SU-DHL-6 (cell line): Measurements from ENCODE around the gene ZNF592.

Source experiments
- H2AFZ ChIP-seq: fragments of 200-600 bp; sonication (generic); 2 replicates; pipeline ENCODE4 v1.6.1; 2014; ENCODE audit warnings: low read depth, mild to moderate bottlenecking, moderate library complexity, mixed read lengths, antibody characterized with exemption, low read length; ENCODE audit not compliant: severe bottlenecking
- H3F3A ChIP-seq: fragments of 200-600 bp; shearing (Covaris generic); 2 replicates; pipeline ENCODE4 v1.6.0; 2016; ENCODE audit warnings: antibody characterized with exemption, mild to moderate bottlenecking; ENCODE audit not compliant: insufficient read depth
- H3K27ac ChIP-seq: fragments of 200-600 bp; sonication (generic); 2 replicates; pipeline ENCODE4 v1.5.1; 2016; ENCODE audit warnings: low read depth, mild to moderate bottlenecking, low read length, moderate library complexity, mixed read lengths
- H3K27me3 ChIP-seq: fragments of 200-600 bp; sonication (generic), shearing (Covaris generic); 2 replicates; pipeline ENCODE4 v1.6.0; 2014; ENCODE audit warnings: mild to moderate bottlenecking, low read length
- H3K36me3 ChIP-seq: fragments of 200-600 bp; sonication (generic); 2 replicates; pipeline ENCODE4 v1.6.1; 2014; ENCODE audit warnings: mild to moderate bottlenecking, low read length, mixed read lengths
- H3K4me2 ChIP-seq: fragments of 300-600, 200-600 bp; shearing (Covaris generic), sonication (generic); 2 replicates; pipeline ENCODE4 v1.6.0; 2014; ENCODE audit warnings: low read length, low read depth, mild to moderate bottlenecking; ENCODE audit not compliant: poor library complexity, severe bottlenecking
- H3K4me3 ChIP-seq: fragments of 200-600 bp; sonication (generic); 2 replicates; pipeline ENCODE4 v1.5.1; 2014; ENCODE audit warnings: antibody characterized with exemption, low read length, mild to moderate bottlenecking, mixed read lengths; ENCODE audit not compliant: insufficient read depth, poor library complexity, severe bottlenecking
- H3K79me2 ChIP-seq: fragments of 200-600 bp; sonication (generic); 2 replicates; pipeline ENCODE4 v1.6.1; 2014; ENCODE audit warnings: mild to moderate bottlenecking, low read length, moderate library complexity; ENCODE audit not compliant: insufficient read depth
- H3K9ac ChIP-seq: fragments of 200-600 bp; sonication (generic); 2 replicates; pipeline ENCODE4 v1.7.0; 2014; ENCODE audit warnings: mild to moderate bottlenecking, low read length
- H3K9me2 ChIP-seq: fragments of 200-600 bp; sonication (generic); replicated peaks from 2 replicates; pipeline ENCODE4 v1.6.1; 2014; ENCODE audit warnings: low read length; ENCODE audit not compliant: insufficient read depth
- H3K9me3 ChIP-seq: fragments of 200-600 bp; sonication (generic); 2 replicates; pipeline ENCODE4 v1.6.1; 2014; ENCODE audit warnings: low read length, mixed read lengths; ENCODE audit not compliant: insufficient read depth
- H4K20me1 ChIP-seq: fragments of 200-600 bp; sonication (generic); 2 replicates; pipeline ENCODE4 v1.6.1; 2014; ENCODE audit warnings: low read depth, mild to moderate bottlenecking, antibody characterized with exemption, low read length, moderate library complexity, mixed read lengths
- EZH2phosphoT487 ChIP-seq: fragments of 200-600 bp; sonication (generic), shearing (Covaris generic); conservative IDR thresholded peaks from 2 replicates; pipeline ENCODE4 v1.6.1; 2018; ENCODE audit warnings: mild to moderate bottlenecking, antibody characterized with exemption, low read length, moderate library complexity, mixed read lengths
- TF ChIP-seq, protein P1 (sequence below): fragments of 200-600 bp; sonication (generic); IDR thresholded peaks from one replicate; pipeline ENCODE4 v1.5.1; 2017; ENCODE audit warnings: antibody characterized with exemption, mild to moderate bottlenecking, low read length, moderate library complexity; ENCODE audit not compliant: insufficient read depth, poor library complexity, severe bottlenecking

The ZNF592 gene

GRCh38 chr15:84715441-84716035 is 32.9 kb upstream of the ZNF592 start:
- H3K9me2 ChIP-seq, result no peaks in the 10 kb centered on the region
- H3K4me3 ChIP-seq, result peak overlapping the region; percentile 97
- no peaks in the 10 kb centered on the region for H3K9me3 ChIP-seq
- H2AFZ ChIP-seq, result peak overlapping the region; percentile 84
- H3K27ac ChIP-seq, result peak overlapping the region; percentile 69
- peak overlapping the region; percentile 93 for H3K4me2 ChIP-seq
- H3K9ac ChIP-seq, result peak overlapping the region; percentile 94
- H3F3A ChIP-seq, result no peaks in the 10 kb centered on the region
- TF ChIP-seq, protein P1, sequence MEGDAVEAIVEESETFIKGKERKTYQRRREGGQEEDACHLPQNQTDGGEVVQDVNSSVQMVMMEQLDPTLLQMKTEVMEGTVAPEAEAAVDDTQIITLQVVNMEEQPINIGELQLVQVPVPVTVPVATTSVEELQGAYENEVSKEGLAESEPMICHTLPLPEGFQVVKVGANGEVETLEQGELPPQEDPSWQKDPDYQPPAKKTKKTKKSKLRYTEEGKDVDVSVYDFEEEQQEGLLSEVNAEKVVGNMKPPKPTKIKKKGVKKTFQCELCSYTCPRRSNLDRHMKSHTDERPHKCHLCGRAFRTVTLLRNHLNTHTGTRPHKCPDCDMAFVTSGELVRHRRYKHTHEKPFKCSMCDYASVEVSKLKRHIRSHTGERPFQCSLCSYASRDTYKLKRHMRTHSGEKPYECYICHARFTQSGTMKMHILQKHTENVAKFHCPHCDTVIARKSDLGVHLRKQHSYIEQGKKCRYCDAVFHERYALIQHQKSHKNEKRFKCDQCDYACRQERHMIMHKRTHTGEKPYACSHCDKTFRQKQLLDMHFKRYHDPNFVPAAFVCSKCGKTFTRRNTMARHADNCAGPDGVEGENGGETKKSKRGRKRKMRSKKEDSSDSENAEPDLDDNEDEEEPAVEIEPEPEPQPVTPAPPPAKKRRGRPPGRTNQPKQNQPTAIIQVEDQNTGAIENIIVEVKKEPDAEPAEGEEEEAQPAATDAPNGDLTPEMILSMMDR, result no peak
- no peak for TF ChIP-seq EZH2phosphoT487
- no peaks in the 10 kb centered on the region for H3K36me3 ChIP-seq
- H3K79me2 ChIP-seq, result peaks cover 53% of the 10 kb centered on the region
- H3K27me3 ChIP-seq, result no peaks in the 10 kb centered on the region
- peaks cover 5% of the 10 kb centered on the region; the same call in 1 of the 2 replicates for H4K20me1 ChIP-seq

- Histone ChIP-seq H3K9me3 (no peaks in the 10 kb centered on the region), H3K4me3 (peak within 1 kb of the TSS; percentile 97), H3K9me2 (no peaks in the 10 kb centered on the region), H3K27ac (peak within 1 kb of the TSS; percentile 69), H2AFZ (peak within 1 kb of the TSS; percentile 84), H4K20me1 (peaks cover 5% of the 10 kb centered on the region; the same call in 1 of the 2 replicates), H3K36me3 (no peaks in the 10 kb centered on the region), H3K4me2 (peak within 1 kb of the TSS; percentile 93), H3K27me3 (no peaks in the 10 kb centered on the region), H3K79me2 (peaks cover 47% of the 10 kb centered on the region), H3F3A (no peaks in the 10 kb centered on the region), H3K9ac (peak within 1 kb of the TSS; percentile 94)
- TF ChIP-seq EZH2phosphoT487, result no peak
Measured at GRCh38 chr15:84716036-84716732, 32.2 kb upstream of the ZNF592 start, which contains the start of gene SEC11A. TSS of gene SEC11A (minus strand) at chr15:84716139. CDS start at chr15:84716075, 64 bp downstream.

DNA sequence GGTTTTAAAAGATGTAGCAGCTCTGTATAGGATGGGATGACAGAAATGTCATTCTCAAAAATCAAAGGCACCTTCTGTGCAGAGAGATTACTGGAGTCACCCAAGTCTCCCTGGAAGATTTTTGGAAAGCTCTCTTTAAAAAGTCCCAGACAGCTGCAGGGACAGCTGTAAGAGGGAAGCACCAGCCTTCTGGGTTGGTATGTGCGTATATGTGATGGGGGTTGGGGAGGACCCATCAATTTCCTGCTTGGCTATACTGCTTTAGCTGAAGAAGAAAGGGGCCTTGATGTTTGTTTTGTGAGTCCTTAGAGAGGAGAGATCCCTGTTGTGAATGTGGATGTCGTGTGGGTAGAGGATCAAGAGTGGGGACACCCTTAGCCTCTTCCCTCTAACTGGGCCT is 27.0 kb upstream of the ZNF592 start:
- no peak overlapping the region for H2AFZ ChIP-seq
- H3F3A ChIP-seq, result no peaks in the 10 kb centered on the region
- no peak overlapping the region for H3K4me3 ChIP-seq
- TF ChIP-seq EZH2phosphoT487, result no peak
- TF ChIP-seq, protein P1, result no peak
- H3K4me2 ChIP-seq, result no peak overlapping the region
- H3K27me3 ChIP-seq, result no peaks in the 10 kb centered on the region
- no peaks in the 10 kb centered on the region for H3K9me2 ChIP-seq
- H3K9me3 ChIP-seq, result no peaks in the 10 kb centered on the region
- H4K20me1 ChIP-seq, result no peaks in the 10 kb centered on the region
- no peak overlapping the region for H3K9ac ChIP-seq
- H3K27ac ChIP-seq, result no peak overlapping the region
- H3K79me2 ChIP-seq, result no peaks in the 10 kb centered on the region
- H3K36me3 ChIP-seq, result no peaks in the 10 kb centered on the region

- H3F3A ChIP-seq, result no peaks in the 10 kb centered on the region
Measured at GRCh38 chr15:84722628-84723027, 25.8 kb upstream of the ZNF592 start.

More at GRCh38 chr15:84722628-84723027, 25.8 kb upstream of the ZNF592 start:
- Histone ChIP-seq H3K36me3 (no peaks in the 10 kb centered on the region), H3K4me2 (no peak overlapping the region), H3K27ac (no peak overlapping the region), H3K27me3 (no peaks in the 10 kb centered on the region), H4K20me1 (no peaks in the 10 kb centered on the region), H3K9ac (no peak overlapping the region), H3K79me2 (no peaks in the 10 kb centered on the region), H2AFZ (no peak overlapping the region), H3K4me3 (no peak overlapping the region), H3K9me3 (no peaks in the 10 kb centered on the region), H3K9me2 (no peaks in the 10 kb centered on the region)
- TF ChIP-seq, protein P1, result no peak
- no peak for TF ChIP-seq EZH2phosphoT487
